IMR-90 (cell line): Measurements from ENCODE around the gene SLC25A12. TPM values are rescaled to one million over a fixed set of nuclear protein-coding genes. Genes with fewer than 3 reads are reported as not detected.

Source experiments
- ATAC-seq: fragments of 200-7000 bp; cut with Tn5 transposase; 2 replicates; pipeline ENCODE4 v1.9.1; 2020; ENCODE audit warnings: low read depth, mild to moderate bottlenecking, moderate library complexity
- BruUV-seq: library from RNA; stranded (reverse); fragments of 400-500 nt; replicated peaks from 2 replicates; lab custom pipeline; 2021; lab: Mats Ljungman, UMichigan
- CTCF ChIA-PET: fragments of 300-600 bp; formaldehyde crosslinking; extraction: SDS; loops from one replicate; lab custom pipeline; 2021; ENCODE audit warnings: antibody characterized with exemption; lab: Yijun Ruan, JAX
- POLR2A ChIA-PET: fragments of 300-600 bp; sonication (Branson Sonifier 250); formaldehyde crosslinking; loops from one replicate; lab custom pipeline; 2022; ENCODE audit warnings: antibody characterized with exemption; ENCODE audit not compliant: unreplicated experiment; lab: Charles Lee
- DNase-seq: peaks from one replicate; pipeline ENCODE4 v3.0.0; 2013
- H2AFZ ChIP-seq: replicated peaks from 2 replicates; pipeline ENCODE3; 2013; ENCODE audit warnings: low read length, mild to moderate bottlenecking; ENCODE audit not compliant: poor library complexity
- H2AK5ac ChIP-seq: 2 replicates; pipeline ENCODE4 v1.6.1; 2013; ENCODE audit warnings: low read depth, low read length, inconsistent platforms
- H2AK9ac ChIP-seq: replicated peaks from 2 replicates; pipeline ENCODE3; 2013; ENCODE audit warnings: mild to moderate bottlenecking, low read depth, low read length, moderate library complexity; ENCODE audit not compliant: poor library complexity
- H2BK120ac ChIP-seq: 2 replicates; pipeline ENCODE4 v1.6.1; 2013; ENCODE audit warnings: low read depth, low read length, inconsistent platforms
- H2BK15ac ChIP-seq: 3 replicates; pipeline ENCODE4 v1.6.1; 2013; ENCODE audit warnings: low read depth, low read length, inconsistent platforms
- H2BK20ac ChIP-seq: 2 replicates; pipeline ENCODE4 v1.6.1; 2013; ENCODE audit warnings: low read depth, mild to moderate bottlenecking, inconsistent platforms, low read length, moderate library complexity
- H2BK5ac ChIP-seq: 2 replicates; pipeline ENCODE4 v1.6.1; 2013; ENCODE audit warnings: mild to moderate bottlenecking, low read depth, low read length, inconsistent platforms; ENCODE audit not compliant: poor library complexity, severe bottlenecking
- H3K14ac ChIP-seq: replicated peaks from 2 replicates; pipeline ENCODE4 v1.6.1; 2013; ENCODE audit warnings: low read depth, low read length, inconsistent platforms
- H3K18ac ChIP-seq: 2 replicates; pipeline ENCODE4 v1.6.1; 2013; ENCODE audit warnings: low read depth, low read length, control low read depth
- H3K23ac ChIP-seq: 2 replicates; pipeline ENCODE4 v1.6.1; 2013; ENCODE audit warnings: low read depth, low read length, inconsistent platforms
- H3K27ac ChIP-seq: 2 replicates; pipeline ENCODE4 v1.5.1; 2013; ENCODE audit warnings: mild to moderate bottlenecking, control low read depth, low read length; ENCODE audit not compliant: insufficient read depth
- H3K27me3 ChIP-seq: 2 replicates; pipeline ENCODE4 v1.6.1; 2013; ENCODE audit warnings: low read length; ENCODE audit not compliant: control insufficient read depth, insufficient read depth
- H3K36me3 ChIP-seq: 2 replicates; pipeline ENCODE4 v1.6.1; 2013; ENCODE audit warnings: low read length, mixed read lengths; ENCODE audit not compliant: control insufficient read depth, insufficient read depth
- H3K4ac ChIP-seq: 2 replicates; pipeline ENCODE4 v1.6.1; 2013; ENCODE audit warnings: low read depth, low read length, inconsistent platforms
- H3K4me1 ChIP-seq: 2 replicates; pipeline ENCODE4 v1.6.1; 2013; ENCODE audit warnings: low read length, mixed read lengths; ENCODE audit not compliant: control insufficient read depth, insufficient read depth
- H3K4me2 ChIP-seq: 2 replicates; pipeline ENCODE4 v1.6.1; 2013; ENCODE audit warnings: low read depth, mild to moderate bottlenecking, control low read depth, low read length, moderate library complexity
- H3K4me3 ChIP-seq: 2 replicates; pipeline ENCODE4 v1.5.1; 2013; ENCODE audit warnings: low read depth, mild to moderate bottlenecking, control low read depth, low read length, moderate library complexity; ENCODE audit not compliant: insufficient read depth
- H3K56ac ChIP-seq: 2 replicates; pipeline ENCODE4 v1.6.1; 2013; ENCODE audit warnings: low read length, inconsistent platforms; ENCODE audit not compliant: insufficient read depth; ENCODE audit errors: extremely low read depth
- H3K79me1 ChIP-seq, 2 experiments: 2 replicates each; pipeline ENCODE4 v1.6.1; 2013; ENCODE audit warnings: low read length in 2 of 2, inconsistent platforms in 1 of 2, low read depth in 1 of 2
- H3K9ac ChIP-seq: 2 replicates; pipeline ENCODE4 v1.6.1; 2013; ENCODE audit warnings: low read depth, low read length, control low read depth
- H3K9me1 ChIP-seq: 2 replicates; pipeline ENCODE4 v1.6.1; 2013; ENCODE audit warnings: low read length, inconsistent platforms; ENCODE audit not compliant: insufficient read depth
- H3K9me3 ChIP-seq: 2 replicates; pipeline ENCODE4 v1.6.1; 2013; ENCODE audit warnings: low read length; ENCODE audit not compliant: control insufficient read depth, insufficient read depth
- H4K20me1 ChIP-seq: 2 replicates; pipeline ENCODE4 v1.6.1; 2013; ENCODE audit warnings: low read length, inconsistent platforms; ENCODE audit not compliant: insufficient read depth
- H4K5ac ChIP-seq: 2 replicates; pipeline ENCODE4 v1.6.1; 2013; ENCODE audit warnings: mild to moderate bottlenecking, low read depth, low read length, control low read depth
- H4K8ac ChIP-seq, 2 experiments: 2 replicates each; pipeline ENCODE4 v1.6.1; 2013; ENCODE audit warnings: low read depth in 2 of 2, low read length in 2 of 2, control low read depth in 1 of 2, inconsistent platforms in 1 of 2
- H4K91ac ChIP-seq: 2 replicates; pipeline ENCODE4 v1.6.1; 2013; ENCODE audit warnings: low read depth, low read length, inconsistent platforms; ENCODE audit not compliant: insufficient read depth
- BHLHE40 ChIP-seq: fragments of 150-350 bp; IDR thresholded peaks from 2 replicates; pipeline ENCODE4 v1.6.1; 2016; ENCODE audit warnings: mild to moderate bottlenecking, low read depth, low read length
- CEBPB ChIP-seq: IDR thresholded peaks from 2 replicates; pipeline ENCODE4 v1.6.1; 2012; ENCODE audit warnings: low read depth, low read length, improper control_type of control experiment
- CHD1 ChIP-seq: IDR thresholded peaks from 2 replicates; pipeline ENCODE4 v1.6.1; 2012; ENCODE audit warnings: low read depth, low read length, improper control_type of control experiment
- CTCF ChIP-seq: conservative IDR thresholded peaks from 2 replicates; pipeline ENCODE4 v1.5.1; 2012; ENCODE audit warnings: mild to moderate bottlenecking, low read depth, low read length, improper control_type of control experiment
- ELK1 ChIP-seq: fragments of 150-350 bp; IDR thresholded peaks from 2 replicates; pipeline ENCODE4 v1.6.1; 2016; ENCODE audit warnings: low read depth, mild to moderate bottlenecking, low read length, moderate library complexity, borderline replicate concordance
- FOS ChIP-seq: fragments of 150-350 bp; IDR thresholded peaks from 2 replicates; pipeline ENCODE4 v1.6.1; 2016; ENCODE audit warnings: low read depth, low read length
- MAFK ChIP-seq: IDR thresholded peaks from 2 replicates; pipeline ENCODE4 v1.6.1; 2012; ENCODE audit warnings: low read depth, low read length, improper control_type of control experiment
- MAZ ChIP-seq: IDR thresholded peaks from 2 replicates; pipeline ENCODE4 v1.6.1; 2012; ENCODE audit warnings: low read depth, mild to moderate bottlenecking, low read length, improper control_type of control experiment, moderate library complexity, borderline replicate concordance
- MXI1 ChIP-seq: IDR thresholded peaks from 2 replicates; pipeline ENCODE4 v1.6.1; 2012; ENCODE audit warnings: low read depth, mild to moderate bottlenecking, low read length, moderate library complexity, borderline replicate concordance
- NFE2L2 ChIP-seq: fragments of 150-350 bp; IDR thresholded peaks from 2 replicates; pipeline ENCODE4 v1.6.1; 2016; ENCODE audit warnings: low read depth, mild to moderate bottlenecking, low read length
- POLR2A ChIP-seq: IDR thresholded peaks from 2 replicates; pipeline ENCODE4 v1.6.1; 2012; ENCODE audit warnings: mild to moderate bottlenecking, low read depth, low read length
- RAD21 ChIP-seq: IDR thresholded peaks from 2 replicates; pipeline ENCODE4 v1.6.1; 2012; ENCODE audit warnings: low read length, improper control_type of control experiment
- RCOR1 ChIP-seq: IDR thresholded peaks from 2 replicates; pipeline ENCODE4 v1.6.1; 2012; ENCODE audit warnings: mild to moderate bottlenecking, low read length, improper control_type of control experiment; ENCODE audit not compliant: insufficient replicate concordance
- RFX5 ChIP-seq: IDR thresholded peaks from 2 replicates; pipeline ENCODE4 v1.8.0; 2012; ENCODE audit warnings: low read depth, mild to moderate bottlenecking, low read length, moderate library complexity
- SMC3 ChIP-seq: fragments of 150-350 bp; IDR thresholded peaks from 2 replicates; pipeline ENCODE4 v1.6.1; 2016; ENCODE audit warnings: low read depth, mild to moderate bottlenecking, antibody characterized with exemption, low read length, moderate library complexity
- USF2 ChIP-seq: fragments of 150-350 bp; IDR thresholded peaks from 2 replicates; pipeline ENCODE4 v1.6.1; 2017; ENCODE audit warnings: mild to moderate bottlenecking, antibody characterized with exemption, low read length, low read depth
- dilution Hi-C: fragments of 300-500 bp; cut with HindIII; formaldehyde crosslinking; loops from one replicate; pipeline ENCODE4 v1.14.3; 2018; ENCODE audit warnings: low sequenced_read_pairs; ENCODE audit not compliant: unreplicated experiment
- in situ Hi-C: fragments of 300-500 bp; cut with MboI; formaldehyde crosslinking; loops from 3 replicates; pipeline ENCODE4 v1.14.3; 2019; ENCODE audit warnings: low sequenced_read_pairs, inconsistent platforms, mixed read lengths
- intact Hi-C: fragments of 100-400 bp; cut with micrococcal nuclease; formaldehyde crosslinking; loops from 2 replicates; pipeline ENCODE4 v1.10.0; 2022
- polyA plus RNA-seq, 3 experiments: library from polyadenylated mRNA; depleted of rRNA; stranded (reverse); fragments of >200 nt; gene quantifications; 2 replicates each; pipeline ENCODE4 v1.2.3, GENCODE V29; 2012; ENCODE audit warnings: low replicate concordance in 1 of 3
- total RNA-seq: library from RNA; depleted of rRNA; stranded (reverse); fragments of >200 nt; gene quantifications from 2 replicates; pipeline ENCODE4 v1.2.3, GENCODE V29; 2012

SLC25A12 gene
- total and polyA plus RNA-seq, 2 of the 4 experiments (the other 2 are of a cell fraction): 16.3 to 17.6 TPM

- Histone ChIP-seq H3K14ac (no peak overlapping the region), H4K20me1 (no peaks in the 10 kb centered on the region), H3K4me1 (no peaks in the 10 kb centered on the region), H4K5ac (no peak overlapping the region), H3K79me1 (no peaks in the 10 kb centered on the region), H2BK120ac (no peak overlapping the region), H2AFZ (no peak overlapping the region), H3K9me3 (no peaks in the 10 kb centered on the region), H3K9ac (no peak overlapping the region), H2AK5ac (no peak overlapping the region), H3K27ac (no peak overlapping the region), H2BK5ac (no peak overlapping the region), H2BK15ac (no peak overlapping the region), H3K18ac (no peak overlapping the region), H3K56ac (no peak overlapping the region), H4K91ac (no peak overlapping the region), H3K4me2 (no peak overlapping the region), H4K8ac (no peak overlapping the region), H3K36me3 (peaks cover 3% of the 10 kb centered on the region; the same call in 1 of the 2 replicates), H3K9me1 (no peaks in the 10 kb centered on the region), H3K4ac (no peak overlapping the region), H3K27me3 (no peaks in the 10 kb centered on the region), H3K23ac (no peak overlapping the region), H2AK9ac (no peak overlapping the region), H2BK20ac (no peak overlapping the region), H3K4me3 (no peak overlapping the region)
- ChIA-PET CTCF (no interaction called here), POLR2A (interaction anchor here (0.5 kb wide), 1 partner anchor 15 kb away, joined by 12 read pairs; no protein-coding TSS in a partner anchor)
- no peak for ATAC-seq
- TF ChIP-seq MAFK (no peak), MXI1 (no peak), FOS (no peak), CTCF (no peak), RFX5 (no peak), RCOR1 (no peak), CEBPB (no peak), USF2 (no peak), MAZ (no peak), NFE2L2 (no peak), POLR2A (no peak), CHD1 (no peak), ELK1 (no peak), RAD21 (no peak), BHLHE40 (no peak), SMC3 (no peak)
- dilution Hi-C loops (no loop called here), intact Hi-C loops (no loop called here), in situ Hi-C loops (no loop called here)
- BruUV-seq: TSS peak; percentile 12
- no peak for DNase-seq
These were observed 122.6 kb downstream of the SLC25A12 start for GRCh38 chr2:171771463-171771862.
